ENCODE measurements around the gene CFAP100.

CFAP100 gene

GRCh38 chr3:126480861-126481260, 86.2 kb downstream of the CFAP100 start (continued):
- no peak for TF ChIP-seq ZBTB11 (tag by site-specific recombination; conservative IDR thresholded peaks at IDR 0.05; ENCODE audit: low read depth)
- TF ChIP-seq ZNF501 (tag by site-specific recombination; IDR thresholded peaks at IDR 0.05), result no peak

DNA sequence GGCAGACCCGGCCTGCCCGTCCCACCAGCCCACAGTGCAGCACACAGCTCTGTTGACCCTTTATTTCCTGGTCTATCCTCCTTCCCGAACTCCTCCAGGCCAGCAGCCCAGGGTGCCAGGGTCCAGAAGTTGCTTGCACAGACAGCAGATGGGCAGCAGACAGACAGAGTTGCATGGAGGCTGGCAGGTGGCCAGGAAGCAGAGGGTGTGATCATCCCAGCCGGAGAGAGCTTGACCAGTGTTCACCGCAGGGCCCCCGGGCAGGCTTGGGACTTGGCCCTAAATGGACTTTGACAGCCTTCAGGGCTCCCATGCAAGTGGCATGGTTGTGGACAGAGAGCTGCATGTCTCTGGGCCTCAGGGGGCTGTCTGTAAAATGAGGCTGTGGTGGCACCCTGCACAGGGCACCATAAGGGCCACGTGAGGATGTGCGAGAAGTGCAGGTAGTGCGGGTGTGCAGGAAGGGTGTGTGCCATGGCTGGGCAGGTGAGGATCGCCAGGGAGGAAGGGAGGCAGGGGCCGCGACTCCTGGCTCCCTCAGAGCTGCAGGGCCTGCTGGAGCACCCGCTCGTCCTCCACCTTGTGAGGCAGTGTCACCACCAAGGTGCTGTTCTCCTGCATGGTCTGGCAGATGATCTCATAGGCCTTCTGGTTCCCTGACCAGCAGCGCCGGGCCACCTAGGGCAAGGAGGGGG, 87.2 kb downstream of the CFAP100 start:
- Histone ChIP-seq H3K27ac (ENCODE audit: extremely low read depth, low read depth, low read length) (no peak overlapping the region), H3K36me3 (ENCODE audit: control insufficient read depth in 2 of 2, insufficient read depth in 1 of 2, low read length in 2 of 2) (no peaks in the 10 kb centered on the region), H3K4me1 (ENCODE audit: control insufficient read depth, insufficient read depth, low read length) (no peaks in the 10 kb centered on the region), H3K9me3 (ENCODE audit: control insufficient read depth, insufficient read depth, low read depth, low read length) (no peaks in the 10 kb centered on the region), H3K4me3 (ENCODE audit: low read depth, low read length) (no peak overlapping the region)
- ChIA-PET POLR2A (no interaction called here), CTCF (interaction anchor here (0.5 kb wide), 1 partner anchor 9 kb away, joined by 3 read pairs; no protein-coding TSS in a partner anchor)
- TF ChIP-seq WT1 (tag by site-specific recombination; IDR thresholded peaks at IDR 0.05) (no peak), ZBTB17 (tag by site-specific recombination; IDR thresholded peaks at IDR 0.05) (no peak), ZNF621 (tag by site-specific recombination; IDR thresholded peaks at IDR 0.05) (no peak), ZNF449 (tag by site-specific recombination; IDR thresholded peaks at IDR 0.05) (no peak), KLF7 (tag by site-specific recombination; IDR thresholded peaks at IDR 0.05; ENCODE audit: borderline replicate concordance) (no peak), ZNF529 (tag by site-specific recombination; IDR thresholded peaks at IDR 0.05; ENCODE audit: insufficient replicate concordance) (no peak), ZNF132 (tag by site-specific recombination; IDR thresholded peaks at IDR 0.05; ENCODE audit: borderline replicate concordance) (no peak), PBX3 (CRISPR knock-in tag; IDR thresholded peaks at IDR 0.05) (no peak), ZNF354C (tag by site-specific recombination; IDR thresholded peaks at IDR 0.05; ENCODE audit: borderline replicate concordance, low read depth) (no peak), MEIS1 (CRISPR knock-in tag; IDR thresholded peaks at IDR 0.05; ENCODE audit: borderline replicate concordance) (no peak), ZNF600 (tag by site-specific recombination; IDR thresholded peaks at IDR 0.05) (no peak), ZNF23 (tag by site-specific recombination; IDR thresholded peaks at IDR 0.05; ENCODE audit: borderline replicate concordance) (no peak), ZNF211 (tag by site-specific recombination; IDR thresholded peaks at IDR 0.05; ENCODE audit: low read depth) (no peak), ZNF221 (tag by site-specific recombination; IDR thresholded peaks at IDR 0.05; ENCODE audit: borderline replicate concordance) (no peak), ELK4 (IDR thresholded peaks at IDR 0.05; ENCODE audit: borderline replicate concordance, low read depth, low read length) (no peak), ZFP37 (tag by site-specific recombination; IDR thresholded peaks at IDR 0.05) (no peak), GFI1B (tag by site-specific recombination; IDR thresholded peaks at IDR 0.05) (no peak)
- TF ChIP-seq, protein P1, sequence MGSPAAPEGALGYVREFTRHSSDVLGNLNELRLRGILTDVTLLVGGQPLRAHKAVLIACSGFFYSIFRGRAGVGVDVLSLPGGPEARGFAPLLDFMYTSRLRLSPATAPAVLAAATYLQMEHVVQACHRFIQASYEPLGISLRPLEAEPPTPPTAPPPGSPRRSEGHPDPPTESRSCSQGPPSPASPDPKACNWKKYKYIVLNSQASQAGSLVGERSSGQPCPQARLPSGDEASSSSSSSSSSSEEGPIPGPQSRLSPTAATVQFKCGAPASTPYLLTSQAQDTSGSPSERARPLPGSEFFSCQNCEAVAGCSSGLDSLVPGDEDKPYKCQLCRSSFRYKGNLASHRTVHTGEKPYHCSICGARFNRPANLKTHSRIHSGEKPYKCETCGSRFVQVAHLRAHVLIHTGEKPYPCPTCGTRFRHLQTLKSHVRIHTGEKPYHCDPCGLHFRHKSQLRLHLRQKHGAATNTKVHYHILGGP (tag by site-specific recombination; IDR thresholded peaks at IDR 0.05), result no peak
- TF ChIP-seq, protein P2, sequence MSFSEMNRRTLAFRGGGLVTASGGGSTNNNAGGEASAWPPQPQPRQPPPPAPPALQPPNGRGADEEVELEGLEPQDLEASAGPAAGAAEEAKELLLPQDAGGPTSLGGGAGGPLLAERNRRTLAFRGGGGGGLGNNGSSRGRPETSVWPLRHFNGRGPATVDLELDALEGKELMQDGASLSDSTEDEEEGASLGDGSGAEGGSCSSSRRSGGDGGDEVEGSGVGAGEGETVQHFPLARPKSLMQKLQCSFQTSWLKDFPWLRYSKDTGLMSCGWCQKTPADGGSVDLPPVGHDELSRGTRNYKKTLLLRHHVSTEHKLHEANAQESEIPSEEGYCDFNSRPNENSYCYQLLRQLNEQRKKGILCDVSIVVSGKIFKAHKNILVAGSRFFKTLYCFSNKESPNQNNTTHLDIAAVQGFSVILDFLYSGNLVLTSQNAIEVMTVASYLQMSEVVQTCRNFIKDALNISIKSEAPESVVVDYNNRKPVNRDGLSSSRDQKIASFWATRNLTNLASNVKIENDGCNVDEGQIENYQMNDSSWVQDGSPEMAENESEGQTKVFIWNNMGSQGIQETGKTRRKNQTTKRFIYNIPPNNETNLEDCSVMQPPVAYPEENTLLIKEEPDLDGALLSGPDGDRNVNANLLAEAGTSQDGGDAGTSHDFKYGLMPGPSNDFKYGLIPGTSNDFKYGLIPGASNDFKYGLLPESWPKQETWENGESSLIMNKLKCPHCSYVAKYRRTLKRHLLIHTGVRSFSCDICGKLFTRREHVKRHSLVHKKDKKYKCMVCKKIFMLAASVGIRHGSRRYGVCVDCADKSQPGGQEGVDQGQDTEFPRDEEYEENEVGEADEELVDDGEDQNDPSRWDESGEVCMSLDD (tag by site-specific recombination; IDR thresholded peaks at IDR 0.05), result no peak
